H9 (cell line): ENCODE data around the gene ATP13A4. TPM values are rescaled to one million over a fixed set of nuclear protein-coding genes. Genes with fewer than 3 reads are reported as not detected.

Source experiments
- DNase-seq: peaks from one replicate; pipeline ENCODE4 v3.0.0-alpha.2; 2017
- H2AFZ ChIP-seq: one replicate; pipeline ENCODE4 v1.6.1; 2013; ENCODE audit warnings: mild to moderate bottlenecking, low read length, control low read depth, moderate library complexity
- H2AK5ac ChIP-seq: 2 replicates; pipeline ENCODE4 v1.6.1; 2013; ENCODE audit warnings: low read length, control low read depth, mixed read lengths; ENCODE audit not compliant: insufficient read length
- H2BK120ac ChIP-seq: one replicate; pipeline ENCODE4 v1.6.1; 2013; ENCODE audit warnings: low read depth, mild to moderate bottlenecking, low read length, control low read depth, inconsistent platforms; ENCODE audit not compliant: poor library complexity, severe bottlenecking
- H2BK12ac ChIP-seq: 2 replicates; pipeline ENCODE4 v1.6.1; 2013; ENCODE audit warnings: low read length, control low read depth, mixed read lengths, low read depth; ENCODE audit not compliant: insufficient read length
- H2BK15ac ChIP-seq: 2 replicates; pipeline ENCODE4 v1.6.1; 2013; ENCODE audit warnings: low read depth, low read length, control low read depth
- H2BK20ac ChIP-seq: one replicate; pipeline ENCODE4 v1.6.1; 2013; ENCODE audit warnings: low read depth, mild to moderate bottlenecking, low read length, control low read depth, inconsistent platforms; ENCODE audit not compliant: poor library complexity, severe bottlenecking
- H2BK5ac ChIP-seq: 2 replicates; pipeline ENCODE4 v1.6.1; 2013; ENCODE audit warnings: low read length, control low read depth, mixed read lengths; ENCODE audit not compliant: insufficient read length
- H3K14ac ChIP-seq: 2 replicates; pipeline ENCODE4 v1.6.1; 2013; ENCODE audit warnings: low read length, control low read depth; ENCODE audit not compliant: insufficient read depth
- H3K18ac ChIP-seq: 2 replicates; pipeline ENCODE4 v1.6.1; 2013; ENCODE audit warnings: low read depth, mild to moderate bottlenecking, mixed read lengths, low read length, control low read depth; ENCODE audit not compliant: insufficient read length
- H3K23ac ChIP-seq: 2 replicates; pipeline ENCODE4 v1.6.1; 2013; ENCODE audit warnings: low read length, control low read depth, mixed read lengths, low read depth; ENCODE audit not compliant: insufficient read length
- H3K23me2 ChIP-seq: 2 replicates; pipeline ENCODE4 v1.6.1; 2013; ENCODE audit warnings: low read depth, mild to moderate bottlenecking, mixed read lengths, low read length, control low read depth; ENCODE audit not compliant: insufficient read length, poor library complexity, severe bottlenecking
- H3K27ac ChIP-seq: 2 replicates; pipeline ENCODE4 v1.5.1; 2013; ENCODE audit warnings: low read length, control low read depth, mixed read lengths, low read depth; ENCODE audit not compliant: insufficient read length
- H3K27me3 ChIP-seq: 2 replicates; pipeline ENCODE4 v1.6.1; 2013; ENCODE audit warnings: low read length, control low read depth, inconsistent platforms; ENCODE audit not compliant: insufficient read depth
- H3K4ac ChIP-seq: 2 replicates; pipeline ENCODE4 v1.6.1; 2013; ENCODE audit warnings: low read depth, mild to moderate bottlenecking, control low read depth, inconsistent platforms, low read length, moderate library complexity
- H3K4me1 ChIP-seq: 2 replicates; pipeline ENCODE4 v1.6.1; 2013; ENCODE audit warnings: low read length, control low read depth, inconsistent platforms; ENCODE audit not compliant: insufficient read depth
- H3K4me2 ChIP-seq: 2 replicates; pipeline ENCODE4 v1.6.1; 2013; ENCODE audit warnings: low read length, control low read depth, mixed read lengths; ENCODE audit not compliant: insufficient read length, insufficient read depth
- H3K56ac ChIP-seq: 2 replicates; pipeline ENCODE4 v1.6.1; 2013; ENCODE audit warnings: low read depth, mild to moderate bottlenecking, mixed read lengths, low read length, control low read depth; ENCODE audit not compliant: insufficient read length
- H3K79me1 ChIP-seq: 2 replicates; pipeline ENCODE4 v1.6.1; 2013; ENCODE audit warnings: low read depth, mild to moderate bottlenecking, moderate library complexity, low read length, control low read depth, inconsistent platforms; ENCODE audit not compliant: insufficient read depth, poor library complexity, severe bottlenecking
- H3K79me2 ChIP-seq: 2 replicates; pipeline ENCODE4 v1.6.1; 2013; ENCODE audit warnings: low read length, control low read depth, inconsistent platforms; ENCODE audit not compliant: insufficient read depth
- H3K9ac ChIP-seq: 2 replicates; pipeline ENCODE4 v1.6.1; 2013; ENCODE audit warnings: low read length, control low read depth, mixed read lengths; ENCODE audit not compliant: insufficient read length; ENCODE audit errors: extremely low read depth
- H3K9me3 ChIP-seq: one replicate; pipeline ENCODE4 v1.6.1; 2013; ENCODE audit warnings: low read depth, low read length, inconsistent platforms; ENCODE audit not compliant: control insufficient read depth
- H3T11ph ChIP-seq: one replicate; pipeline ENCODE4 v1.6.1; 2013; ENCODE audit warnings: mild to moderate bottlenecking, low read length, control low read depth, inconsistent platforms
- H4K20me1 ChIP-seq: one replicate; pipeline ENCODE4 v1.6.1; 2013; ENCODE audit not compliant: control insufficient read depth, insufficient read length, insufficient read depth
- H4K5ac ChIP-seq: 2 replicates; pipeline ENCODE4 v1.6.1; 2013; ENCODE audit warnings: low read depth, mild to moderate bottlenecking, mixed read lengths, low read length, control low read depth; ENCODE audit not compliant: insufficient read length
- H4K8ac ChIP-seq: replicated peaks from 2 replicates; pipeline ENCODE4 v1.6.1; 2013; ENCODE audit warnings: low read length, control low read depth, mixed read lengths, low read depth; ENCODE audit not compliant: insufficient read length
- H4K91ac ChIP-seq: 2 replicates; pipeline ENCODE4 v1.6.1; 2013; ENCODE audit warnings: low read depth, mild to moderate bottlenecking, moderate library complexity, mixed read lengths, low read length, control low read depth; ENCODE audit not compliant: insufficient read length
- H3K27ac Mint-ChIP-seq, 3 experiments: 2 replicates in 2 of 3; 3 replicates in 1 of 3; pipeline ENCODE4 v1.8.0; 2020 to 2021; ENCODE audit warnings: mixed read lengths in 3 of 3, mild to moderate bottlenecking in 1 of 3, moderate library complexity in 1 of 3
- H3K27me3 Mint-ChIP-seq: 2 replicates; pipeline ENCODE4 v1.8.0; 2021; ENCODE audit warnings: low read depth, mild to moderate bottlenecking, moderate library complexity, mixed read lengths
- H3K36me3 Mint-ChIP-seq, 3 experiments: 2 replicates in 2 of 3; 3 replicates in 1 of 3; pipeline ENCODE4 v1.8.0; 2020 to 2021; ENCODE audit warnings: low read depth in 3 of 3, mixed read lengths in 3 of 3; ENCODE audit not compliant: insufficient read depth in 1 of 3
- H3K4me1 Mint-ChIP-seq, 2 experiments: 2 replicates each; pipeline ENCODE4 v1.8.0; 2020; ENCODE audit warnings: mixed read lengths in 2 of 2
- H3K4me3 Mint-ChIP-seq, 2 experiments: 2 replicates in 1 of 2; 3 replicates in 1 of 2; pipeline ENCODE4 v1.8.0; 2020 to 2021; ENCODE audit warnings: mild to moderate bottlenecking in 2 of 2, mixed read lengths in 2 of 2, moderate library complexity in 1 of 2
- H3K9me3 Mint-ChIP-seq, 2 experiments: 2 replicates in 1 of 2; 3 replicates in 1 of 2; pipeline ENCODE4 v1.8.0; 2020; ENCODE audit warnings: mild to moderate bottlenecking in 2 of 2, mixed read lengths in 2 of 2, moderate library complexity in 1 of 2
- WGBS: extraction: QIAGEN DNeasy Blood & Tissue Kit; methylation state at CpG from one replicate; pipeline ENCODE4 v1.1.7; 2013; ENCODE audit warnings: missing lambda C conversion rate, low lambda C conversion rate, mixed read lengths; ENCODE audit not compliant: insufficient read length; ENCODE audit errors: extremely low coverage; 5-methylcytosine and 5-hydroxymethylcytosine counted together
- total RNA-seq: library from RNA; stranded (reverse); gene quantifications from 2 replicates; pipeline ENCODE4 v1.2.1, GENCODE V29; 2021
- TF ChIP-seq, protein P1 (sequence below): fragments of 200-600 bp; sonication (generic); conservative IDR thresholded peaks from 3 replicates; pipeline ENCODE4 v1.8.0; 2021; ENCODE audit warnings: antibody characterized with exemption, mild to moderate bottlenecking

ATP13A4 gene
- total RNA-seq, 1 experiment from 2014 or later = 0.13 TPM

GRCh38 chr3:193439423-193439822, 115.3 kb downstream of the ATP13A4 start:
- Mint-ChIP-seq H3K36me3 (no peaks in the 10 kb centered on the region), H3K27me3 (no peaks in the 10 kb centered on the region), H3K27ac (peak overlapping the region in 1 of 3 experiments; percentile 44; a peak in 1 of 7 replicates), H3K4me1 (no peaks in the 10 kb centered on the region), H3K9me3 (no peaks in the 10 kb centered on the region; a peak in 1 of 5 replicates), H3K4me3 (no peak overlapping the region)
- H2AFZ ChIP-seq = no peak overlapping the region
- H3K27me3 ChIP-seq = no peaks in the 10 kb centered on the region
- no peak overlapping the region for H4K91ac ChIP-seq
- no peak overlapping the region for H3K4ac ChIP-seq
- WGBS = no CpG with 5 or more reads among the region's 2 CpGs
- H3K27ac ChIP-seq = no peak overlapping the region
- H2BK120ac ChIP-seq = no peak overlapping the region
- no peak overlapping the region for H3T11ph ChIP-seq
- H4K8ac ChIP-seq = no peak overlapping the region
- H2BK20ac ChIP-seq = no peak overlapping the region
- no peaks in the 10 kb centered on the region for H3K23me2 ChIP-seq
- H3K23ac ChIP-seq = no peak overlapping the region
- no peaks in the 10 kb centered on the region for H4K20me1 ChIP-seq
- DNase-seq = no peak
- H3K79me1 ChIP-seq = no peaks in the 10 kb centered on the region
- no peak overlapping the region for H2BK5ac ChIP-seq
- H4K5ac ChIP-seq = no peak overlapping the region
- no peaks in the 10 kb centered on the region for H3K4me1 ChIP-seq
- no peaks in the 10 kb centered on the region for H3K9me3 ChIP-seq
- no peak overlapping the region for H3K4me2 ChIP-seq
- no peak overlapping the region for H2BK12ac ChIP-seq
- H2BK15ac ChIP-seq = no peak overlapping the region
- H3K79me2 ChIP-seq = no peaks in the 10 kb centered on the region
- H2AK5ac ChIP-seq = no peak overlapping the region
- TF ChIP-seq, protein P1, sequence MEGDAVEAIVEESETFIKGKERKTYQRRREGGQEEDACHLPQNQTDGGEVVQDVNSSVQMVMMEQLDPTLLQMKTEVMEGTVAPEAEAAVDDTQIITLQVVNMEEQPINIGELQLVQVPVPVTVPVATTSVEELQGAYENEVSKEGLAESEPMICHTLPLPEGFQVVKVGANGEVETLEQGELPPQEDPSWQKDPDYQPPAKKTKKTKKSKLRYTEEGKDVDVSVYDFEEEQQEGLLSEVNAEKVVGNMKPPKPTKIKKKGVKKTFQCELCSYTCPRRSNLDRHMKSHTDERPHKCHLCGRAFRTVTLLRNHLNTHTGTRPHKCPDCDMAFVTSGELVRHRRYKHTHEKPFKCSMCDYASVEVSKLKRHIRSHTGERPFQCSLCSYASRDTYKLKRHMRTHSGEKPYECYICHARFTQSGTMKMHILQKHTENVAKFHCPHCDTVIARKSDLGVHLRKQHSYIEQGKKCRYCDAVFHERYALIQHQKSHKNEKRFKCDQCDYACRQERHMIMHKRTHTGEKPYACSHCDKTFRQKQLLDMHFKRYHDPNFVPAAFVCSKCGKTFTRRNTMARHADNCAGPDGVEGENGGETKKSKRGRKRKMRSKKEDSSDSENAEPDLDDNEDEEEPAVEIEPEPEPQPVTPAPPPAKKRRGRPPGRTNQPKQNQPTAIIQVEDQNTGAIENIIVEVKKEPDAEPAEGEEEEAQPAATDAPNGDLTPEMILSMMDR = no peak
- no peak overlapping the region for H3K56ac ChIP-seq
- no peak overlapping the region for H3K18ac ChIP-seq
- H3K14ac ChIP-seq = no peak overlapping the region
- no peak overlapping the region for H3K9ac ChIP-seq
